ENCODE results near the gene MPI.

Gene MPI, protein sequence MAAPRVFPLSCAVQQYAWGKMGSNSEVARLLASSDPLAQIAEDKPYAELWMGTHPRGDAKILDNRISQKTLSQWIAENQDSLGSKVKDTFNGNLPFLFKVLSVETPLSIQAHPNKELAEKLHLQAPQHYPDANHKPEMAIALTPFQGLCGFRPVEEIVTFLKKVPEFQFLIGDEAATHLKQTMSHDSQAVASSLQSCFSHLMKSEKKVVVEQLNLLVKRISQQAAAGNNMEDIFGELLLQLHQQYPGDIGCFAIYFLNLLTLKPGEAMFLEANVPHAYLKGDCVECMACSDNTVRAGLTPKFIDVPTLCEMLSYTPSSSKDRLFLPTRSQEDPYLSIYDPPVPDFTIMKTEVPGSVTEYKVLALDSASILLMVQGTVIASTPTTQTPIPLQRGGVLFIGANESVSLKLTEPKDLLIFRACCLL

DNA sequence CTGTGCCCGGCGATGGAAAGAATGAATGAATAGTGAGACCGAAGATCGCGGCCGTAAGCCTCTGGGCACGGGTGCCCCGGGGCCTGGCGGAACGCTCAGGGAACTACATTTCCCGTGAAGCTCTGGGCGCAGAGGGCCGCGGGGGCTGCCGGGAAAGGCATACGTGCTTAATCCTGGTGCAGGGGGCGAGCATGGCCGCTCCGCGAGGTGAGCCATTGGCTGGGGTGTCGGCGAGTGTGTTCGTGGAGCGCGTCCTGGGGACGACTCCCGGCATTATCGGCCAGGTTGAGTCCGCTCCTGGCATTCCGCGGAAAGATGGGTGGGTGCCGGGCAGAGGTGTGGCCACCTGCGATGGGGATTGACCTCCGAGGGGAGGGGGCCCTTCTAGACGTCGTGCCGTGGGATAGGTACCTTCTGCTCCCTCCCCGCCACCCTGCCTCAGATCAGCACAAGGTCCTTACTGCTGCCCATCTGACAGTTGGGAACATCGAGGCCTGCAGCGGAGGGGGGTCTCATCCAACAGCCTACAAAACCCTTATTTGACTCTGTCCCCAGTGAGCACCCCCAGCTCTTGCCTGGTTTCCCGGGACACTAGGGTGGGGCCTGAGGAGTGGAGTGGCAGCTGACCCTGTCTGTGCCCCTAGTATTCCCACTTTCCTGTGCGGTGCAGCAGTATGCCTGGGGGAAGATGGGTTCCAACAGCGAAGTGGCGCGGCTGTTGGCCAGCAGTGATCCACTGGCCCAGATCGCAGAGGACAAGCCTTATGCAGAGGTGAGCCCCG is at the start of gene MPI:
MPI (plus strand) TSS at position 160 of the 782 bp plus-strand sequence; CDS start at position 192, 32 bp downstream.
- TF ChIP-seq, protein P1, sequence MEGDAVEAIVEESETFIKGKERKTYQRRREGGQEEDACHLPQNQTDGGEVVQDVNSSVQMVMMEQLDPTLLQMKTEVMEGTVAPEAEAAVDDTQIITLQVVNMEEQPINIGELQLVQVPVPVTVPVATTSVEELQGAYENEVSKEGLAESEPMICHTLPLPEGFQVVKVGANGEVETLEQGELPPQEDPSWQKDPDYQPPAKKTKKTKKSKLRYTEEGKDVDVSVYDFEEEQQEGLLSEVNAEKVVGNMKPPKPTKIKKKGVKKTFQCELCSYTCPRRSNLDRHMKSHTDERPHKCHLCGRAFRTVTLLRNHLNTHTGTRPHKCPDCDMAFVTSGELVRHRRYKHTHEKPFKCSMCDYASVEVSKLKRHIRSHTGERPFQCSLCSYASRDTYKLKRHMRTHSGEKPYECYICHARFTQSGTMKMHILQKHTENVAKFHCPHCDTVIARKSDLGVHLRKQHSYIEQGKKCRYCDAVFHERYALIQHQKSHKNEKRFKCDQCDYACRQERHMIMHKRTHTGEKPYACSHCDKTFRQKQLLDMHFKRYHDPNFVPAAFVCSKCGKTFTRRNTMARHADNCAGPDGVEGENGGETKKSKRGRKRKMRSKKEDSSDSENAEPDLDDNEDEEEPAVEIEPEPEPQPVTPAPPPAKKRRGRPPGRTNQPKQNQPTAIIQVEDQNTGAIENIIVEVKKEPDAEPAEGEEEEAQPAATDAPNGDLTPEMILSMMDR (conservative IDR thresholded peaks at IDR 0.05) = no peak
- peak within 1 kb of the TSS; percentile 88 for H3K27ac ChIP-seq

DNA sequence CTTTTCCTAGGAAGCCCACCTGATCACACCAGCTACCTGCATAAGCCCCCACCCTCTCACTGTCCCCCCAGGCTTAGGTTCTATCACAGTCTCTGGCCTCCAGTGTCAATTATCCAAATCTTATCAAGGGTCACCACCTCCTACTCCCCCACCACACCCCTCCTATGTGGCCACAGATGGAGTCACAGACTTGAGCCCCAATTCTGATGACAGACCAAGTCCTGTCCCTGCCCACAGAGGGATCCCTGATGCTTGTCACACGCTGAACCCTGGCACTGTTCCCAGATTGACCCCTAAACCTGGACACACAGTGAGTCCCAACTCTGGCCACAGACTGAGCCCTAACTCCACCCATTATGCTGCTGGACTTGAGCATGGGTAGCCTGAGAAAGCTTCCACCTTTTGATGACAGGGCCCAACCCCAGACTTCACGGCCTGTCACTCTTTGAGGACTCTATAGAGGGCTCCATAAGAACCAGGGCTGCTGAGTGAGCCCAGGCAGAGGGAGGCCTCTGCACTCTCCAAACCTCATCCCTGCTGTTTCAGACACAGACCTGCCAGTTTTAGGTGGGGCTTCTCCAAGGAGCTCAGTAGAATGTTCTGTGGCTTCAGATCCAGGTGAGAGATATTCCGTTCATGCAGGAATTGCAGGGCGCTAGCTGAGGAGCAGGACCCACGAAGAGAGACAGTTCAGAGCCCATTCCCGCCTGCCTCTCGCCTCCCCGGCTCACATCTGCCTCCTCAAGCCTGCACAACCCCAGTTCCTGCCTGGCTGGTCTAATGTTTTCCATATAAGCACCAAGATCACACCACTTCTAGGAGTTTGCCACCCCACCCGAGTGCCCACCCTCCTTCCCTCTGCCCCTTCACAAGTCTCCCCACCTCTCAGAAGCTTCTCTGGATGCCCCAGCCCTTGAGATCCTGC is 48.7 kb upstream of the MPI start:
- peak overlapping the region; percentile 100 for H3K27ac ChIP-seq
- TF ChIP-seq, protein P1 (conservative IDR thresholded peaks at IDR 0.05) = no peak

DNA sequence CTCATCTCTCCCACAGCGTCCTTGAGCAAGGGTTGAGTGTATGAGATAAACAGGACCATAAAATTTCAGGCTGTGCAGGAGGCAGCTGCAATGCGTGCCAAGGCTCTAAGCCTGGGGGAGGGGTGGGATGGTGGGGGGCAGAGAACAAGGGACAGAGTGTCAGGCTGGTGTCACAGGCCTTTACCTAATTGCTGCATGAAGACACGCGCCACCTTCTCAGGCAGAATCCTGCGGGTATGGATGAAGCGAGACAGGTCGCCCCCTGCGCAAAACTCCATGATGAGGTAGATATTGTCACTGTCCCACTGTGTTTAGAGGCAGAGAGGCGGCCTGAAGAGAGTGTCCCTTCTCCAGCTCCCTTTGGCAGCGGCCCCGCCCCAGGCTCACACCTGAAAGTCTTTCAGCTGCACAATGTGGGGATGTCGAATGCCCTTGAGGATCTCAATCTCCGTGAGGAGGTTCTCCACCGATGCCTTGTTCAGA is 47.9 kb upstream of the MPI start:
- TF ChIP-seq, protein P1 (conservative IDR thresholded peaks at IDR 0.05) = no peak
- H3K27ac ChIP-seq = peak overlapping the region; percentile 100

DNA sequence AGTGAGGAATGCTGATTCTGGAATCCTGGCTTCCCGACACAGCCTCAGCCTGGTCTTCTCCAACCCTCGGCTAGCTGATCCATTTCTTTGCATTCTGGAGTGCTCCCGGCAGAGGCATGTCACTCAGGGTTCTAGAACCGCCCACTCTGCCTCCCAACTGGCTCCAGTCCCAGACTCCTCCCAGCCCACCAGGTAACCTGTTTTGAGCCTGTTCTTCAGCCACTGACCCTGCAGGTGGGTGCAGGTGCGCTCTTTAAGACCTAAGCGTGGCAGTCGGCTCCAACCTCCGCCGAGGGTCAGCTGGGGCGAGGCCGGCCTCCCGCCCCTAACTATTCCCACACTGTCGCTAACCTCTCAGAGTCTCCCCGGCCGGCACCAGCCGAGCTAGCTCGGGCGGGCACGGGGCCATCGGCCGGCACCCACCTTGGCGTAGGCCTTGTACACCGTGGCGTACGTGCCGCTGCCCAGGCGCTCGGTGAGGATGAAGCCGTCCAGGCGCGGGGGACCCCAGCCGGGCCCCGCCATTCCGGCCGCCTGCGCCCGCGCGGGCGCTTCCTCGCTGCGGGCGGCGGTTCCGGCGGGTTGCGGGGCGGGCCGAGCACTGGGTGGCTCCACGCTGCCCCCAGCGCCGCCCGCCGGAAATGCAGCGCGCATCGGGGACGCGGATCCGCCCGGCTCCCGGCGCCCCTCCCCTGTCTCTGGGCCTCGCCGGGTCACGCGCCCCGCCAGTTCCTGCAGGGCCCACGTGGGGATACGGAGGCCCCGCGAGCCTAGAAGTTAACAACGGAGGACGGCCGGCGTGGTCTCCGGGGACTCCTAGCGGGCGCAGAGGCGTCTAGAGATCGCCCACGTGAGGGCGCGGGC is 47.0 kb upstream of the MPI start, which contains the start of gene ULK3:
ULK3 (minus strand) TSS at position 576 of the 864 bp plus-strand sequence; CDS start at position 525, 51 bp downstream.
- TF ChIP-seq, protein P1 (conservative IDR thresholded peaks at IDR 0.05) = peak; percentile 95
- peak within 1 kb of the TSS; percentile 100 for H3K27ac ChIP-seq

DNA sequence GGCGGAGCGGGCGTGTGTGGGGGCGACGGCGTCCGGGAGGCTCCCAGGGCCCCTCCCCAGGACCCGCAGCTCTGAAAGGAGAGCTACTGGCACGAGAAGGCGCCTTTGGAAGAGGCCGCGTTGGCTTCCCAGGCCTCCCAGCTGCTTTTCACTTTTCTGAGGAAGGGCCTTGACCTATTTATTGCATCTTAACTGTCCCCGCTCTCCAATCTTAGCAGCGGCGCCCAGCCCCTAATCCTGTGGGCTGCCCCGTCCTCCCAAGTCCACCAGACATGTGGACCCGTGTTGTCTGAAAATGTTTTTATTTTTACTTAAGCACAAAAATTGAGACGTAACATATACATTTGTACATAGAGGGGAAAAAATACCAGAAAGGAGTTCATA is 46.4 kb upstream of the MPI start:
- peak overlapping the region; percentile 100 for H3K27ac ChIP-seq
- TF ChIP-seq, protein P1 (conservative IDR thresholded peaks at IDR 0.05) = no peak

DNA sequence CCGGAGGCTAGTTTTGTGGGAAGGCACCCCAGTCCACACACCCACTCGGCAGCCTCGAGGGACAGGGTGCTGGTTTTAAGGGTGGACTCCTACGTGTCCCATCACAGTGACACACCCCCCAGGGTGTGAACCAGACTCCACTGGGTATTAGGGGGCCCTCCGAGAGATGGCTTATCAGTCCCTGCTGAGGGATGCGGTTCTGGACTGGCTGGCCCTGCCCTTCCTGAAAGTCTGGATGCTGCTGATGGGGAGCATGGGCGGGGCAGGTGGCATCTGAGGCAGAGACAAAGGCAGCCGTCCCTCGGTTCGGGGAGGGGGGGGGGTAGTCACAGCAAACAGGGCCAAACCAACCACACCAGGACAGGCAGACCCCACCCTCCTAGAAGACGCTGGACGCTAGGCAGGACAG is 45.9 kb upstream of the MPI start:
- TF ChIP-seq, protein P1 (conservative IDR thresholded peaks at IDR 0.05) = no peak
- peak overlapping the region; percentile 100 for H3K27ac ChIP-seq
